Measurements from ENCODE around the gene TMEM217.

- no peak for TF ChIP-seq CTCF (IDR thresholded peaks at IDR 0.05)
- TF ChIP-seq EZH2 (IDR thresholded peaks at IDR 0.05; ENCODE audit: borderline replicate concordance, insufficient read depth, low read depth, low read length, poor library complexity, severe bottlenecking), result no peak
Measured at GRCh38 chr6:37254881-37255280, 3.1 kb downstream of the TMEM217 start.

All from B cell (primary cell).